GM18508 (cell line): ENCODE measurements around the gene B4GALT1.
A peak's percentile ranks its signal among the peaks of the same experiment; 100 is the strongest.

Experiments used
- ATAC-seq: cut with Tn5 transposase; IDR thresholded peaks from one replicate; pipeline ENCODE4 v1.9.1; 2021; ENCODE audit warnings: moderate number of reproducible peaks; ENCODE audit not compliant: insufficient read depth, unreplicated experiment

Gene B4GALT1

DNA sequence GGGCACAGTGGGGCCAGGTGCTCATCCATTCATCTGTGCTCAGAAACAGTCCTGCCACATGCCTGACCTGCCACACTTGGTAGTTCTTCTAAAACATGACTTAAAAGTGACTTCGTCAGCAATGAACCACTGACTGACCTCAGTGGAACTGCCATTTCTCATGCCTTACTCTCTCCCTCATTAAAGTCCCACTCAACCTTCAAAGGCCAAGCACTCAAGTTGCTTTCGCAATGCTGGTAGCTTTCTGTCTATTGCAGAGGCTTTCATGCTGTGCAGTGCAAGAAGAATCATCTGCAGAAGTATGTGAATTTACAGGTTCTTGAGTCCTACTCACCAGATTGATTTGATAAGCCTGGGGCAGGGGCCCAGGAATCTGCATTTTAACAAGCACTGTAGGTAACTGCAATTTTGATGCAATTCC is 23.9 kb downstream of the B4GALT1 start:
- no peak for ATAC-seq

DNA sequence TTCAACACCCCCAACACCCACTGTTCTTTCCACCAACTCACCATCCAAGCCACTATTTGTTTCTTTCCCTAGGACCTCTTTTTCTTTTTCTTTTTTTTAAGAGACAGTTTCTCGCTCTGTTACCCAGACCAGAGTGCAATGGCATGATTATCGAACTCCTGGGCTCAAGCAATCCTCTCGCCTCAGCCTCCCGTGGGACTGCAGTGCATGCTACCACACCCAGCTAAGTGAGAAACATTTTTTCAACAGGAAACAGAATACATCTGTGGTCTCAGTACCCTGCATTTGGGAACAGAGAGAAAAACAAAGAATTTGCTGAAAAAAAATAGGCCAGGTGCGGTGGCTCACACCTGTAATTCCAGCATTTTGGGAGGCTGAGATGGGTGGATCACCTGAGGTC is 24.6 kb downstream of the B4GALT1 start:
- ATAC-seq, result no peak

DNA sequence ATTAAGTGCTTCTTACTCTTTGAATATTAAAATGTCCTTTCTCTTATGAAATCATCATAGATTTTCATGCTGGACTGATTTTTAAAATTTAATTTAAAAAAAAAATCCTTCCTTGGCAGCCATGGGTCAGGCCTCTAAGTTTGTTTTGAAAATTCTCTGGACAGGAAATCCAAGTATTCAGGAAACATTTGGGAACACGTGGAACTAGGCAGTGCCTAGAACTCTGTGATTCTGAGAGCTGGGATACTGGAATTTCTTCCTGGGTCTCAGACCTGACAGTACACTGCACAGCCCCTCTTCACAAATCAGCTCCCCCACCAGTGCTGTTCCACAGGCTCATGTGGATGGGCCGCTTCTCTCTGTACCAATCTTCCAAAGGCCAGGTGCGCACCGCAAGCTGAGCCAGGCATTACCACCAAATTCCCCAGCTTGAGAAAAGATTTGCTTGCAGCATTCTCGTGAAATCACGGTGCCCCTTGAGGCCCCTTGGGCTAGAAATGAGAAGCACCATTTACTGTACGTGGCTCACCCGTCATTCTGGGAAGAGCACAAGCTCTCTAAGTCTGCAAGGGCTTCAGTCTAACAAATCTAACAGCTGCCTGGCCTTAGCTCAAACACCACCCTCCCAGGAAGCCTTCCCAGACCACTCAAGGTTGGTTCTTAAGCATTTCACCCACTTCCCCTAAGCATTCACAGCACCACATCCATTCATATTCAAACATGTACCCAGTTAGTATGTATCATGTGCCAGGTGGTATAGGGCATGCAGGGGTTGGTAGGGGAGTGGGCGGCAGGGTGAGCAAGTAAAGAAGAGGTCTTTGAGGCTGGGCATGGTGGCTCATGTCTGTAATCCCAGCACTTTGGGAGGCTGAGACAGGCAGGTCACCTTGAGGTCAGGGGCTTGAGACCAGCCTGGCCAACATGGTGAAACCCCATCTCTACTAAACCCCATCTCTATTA is 26.5 kb downstream of the B4GALT1 start:
- ATAC-seq, result peak; percentile 30

- ATAC-seq, result no peak
Measured at GRCh38 chr9:33139421-33140228, 27.5 kb downstream of the B4GALT1 start.

- no peak for ATAC-seq
Measured at GRCh38 chr9:33138768-33139167, 28.4 kb downstream of the B4GALT1 start.

GRCh38 chr9:33137781-33138264 is 29.3 kb downstream of the B4GALT1 start:
- no peak for ATAC-seq

- no peak for ATAC-seq
Measured at GRCh38 chr9:33136721-33137670, 30.1 kb downstream of the B4GALT1 start.

DNA sequence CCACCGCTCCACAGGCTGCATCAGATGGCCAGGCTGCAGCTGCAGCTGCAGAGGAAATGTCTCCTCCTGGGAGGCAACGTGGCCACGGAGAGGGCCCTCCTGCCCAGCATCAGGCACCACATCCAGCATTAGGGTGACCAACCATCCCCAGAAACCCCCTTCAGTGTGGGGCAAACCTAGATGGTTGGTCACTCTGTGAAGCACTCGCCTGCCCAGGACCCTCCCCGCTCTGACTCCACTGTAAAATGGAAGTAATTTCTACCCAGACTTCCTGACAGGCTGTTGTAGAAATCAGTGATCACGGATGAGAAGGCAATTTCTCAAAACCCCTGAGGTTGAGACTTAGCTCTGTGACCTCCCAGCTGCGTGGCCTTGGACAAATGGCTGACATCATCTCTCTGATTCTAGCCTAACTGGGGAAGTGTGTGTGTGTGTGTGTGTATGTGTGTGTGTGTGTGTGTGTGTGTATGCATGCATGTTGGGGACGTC is 31.6 kb downstream of the B4GALT1 start:
- no peak for ATAC-seq

DNA sequence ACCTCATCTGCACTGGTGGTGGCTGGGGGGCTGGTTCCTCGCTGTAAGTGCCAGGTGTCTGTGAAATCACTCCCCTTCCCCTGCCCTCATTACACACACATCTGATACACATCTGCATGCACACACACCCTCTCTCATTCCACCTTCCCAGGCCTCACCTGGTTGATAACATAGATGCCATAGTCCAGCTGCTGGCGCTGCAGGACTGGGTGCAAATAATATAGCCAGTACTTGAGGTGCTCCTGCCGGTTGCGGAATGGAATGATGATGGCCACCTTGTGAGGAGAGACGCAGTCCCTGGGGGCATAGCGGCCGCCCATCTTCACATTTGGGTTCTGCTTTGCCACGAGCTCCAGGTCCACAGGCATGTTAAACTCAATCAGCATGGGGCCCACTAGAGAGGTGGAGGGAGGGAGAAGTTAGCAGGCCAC is 32.1 kb downstream of the B4GALT1 start:
- no peak for ATAC-seq

GRCh38 chr9:33133186-33133585 is 34.0 kb downstream of the B4GALT1 start:
- no peak for ATAC-seq

DNA sequence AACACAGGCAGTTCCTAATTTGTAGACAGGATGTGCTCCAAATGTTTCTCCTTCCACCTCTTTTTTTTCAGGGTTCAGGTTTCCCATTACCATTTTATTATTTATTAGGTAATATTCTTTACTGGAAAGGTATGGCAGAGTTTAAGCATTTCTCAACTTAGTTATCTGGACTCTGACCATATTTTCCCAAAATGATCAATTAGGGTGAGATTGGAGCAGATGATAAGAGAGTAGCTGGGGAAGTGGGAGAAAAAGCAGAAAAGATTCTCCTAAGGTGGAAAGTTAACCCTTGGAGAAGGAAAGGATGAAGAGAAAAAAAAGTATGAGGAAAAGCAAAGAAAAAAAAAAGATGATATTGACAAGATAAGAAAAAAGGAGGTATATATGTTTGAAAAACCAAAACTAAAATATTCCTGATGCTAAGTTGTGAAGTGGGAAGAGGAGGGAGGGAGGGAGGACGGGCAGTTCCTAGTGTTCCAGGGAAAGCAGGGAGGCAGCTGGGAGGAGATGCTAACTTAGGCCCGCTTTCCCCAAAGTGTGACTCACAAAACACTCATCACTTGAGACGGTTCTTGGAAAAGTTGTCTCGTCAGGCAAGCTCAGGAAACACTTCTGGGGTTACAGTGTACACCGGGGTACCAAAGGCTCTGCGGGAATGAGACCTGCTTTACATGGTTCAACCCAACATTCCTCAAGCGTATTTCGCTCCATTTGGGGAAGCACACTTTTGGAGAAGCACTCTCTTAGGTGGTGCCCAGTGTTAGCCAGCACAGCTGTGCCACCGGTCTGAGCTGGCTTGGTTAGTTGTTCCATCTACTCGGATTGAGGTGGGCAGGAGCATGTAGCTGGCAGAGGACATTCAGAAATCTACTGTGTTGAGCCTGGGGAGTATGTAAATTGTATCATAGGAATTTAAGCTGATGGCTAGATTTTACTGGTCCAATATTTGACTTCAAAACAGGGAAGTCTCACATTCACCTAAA is 35.1 kb downstream of the B4GALT1 start:
- ATAC-seq, result no peak

GRCh38 chr9:33130961-33131789 is 36.0 kb downstream of the B4GALT1 start:
- no peak for ATAC-seq

- peak; percentile 65 for ATAC-seq
Measured at GRCh38 chr9:33129886-33130881, 37.0 kb downstream of the B4GALT1 start.

DNA sequence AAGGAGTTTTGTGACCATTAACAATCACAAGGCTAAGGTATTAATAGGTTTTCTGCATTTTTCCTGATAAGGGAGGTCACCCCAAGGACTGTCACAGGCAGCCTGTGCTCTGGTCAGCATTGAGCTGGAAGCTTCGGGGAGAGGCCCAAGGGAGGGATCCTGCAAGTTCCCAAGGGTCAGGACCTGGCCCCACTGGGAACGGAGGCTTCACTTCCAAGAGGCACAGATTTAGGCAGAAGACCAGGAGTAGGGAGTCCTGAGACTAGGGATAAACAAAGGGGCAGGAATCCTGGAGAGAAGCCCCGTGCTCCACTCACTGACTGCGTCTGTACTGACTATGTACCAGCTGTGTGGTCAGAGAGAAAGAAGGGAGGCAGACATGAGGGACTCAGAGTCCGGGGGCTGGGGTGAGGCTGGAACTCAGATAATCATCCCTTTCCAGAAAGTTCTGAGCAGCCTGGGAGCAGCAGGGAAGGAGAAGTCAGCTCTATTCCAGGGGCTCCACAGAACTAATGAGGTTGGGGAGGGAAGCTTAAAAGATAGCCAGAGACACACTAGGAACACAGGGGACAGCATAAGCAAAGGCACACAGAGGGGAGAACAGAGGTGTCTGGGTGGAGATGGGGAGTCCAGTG is 37.8 kb downstream of the B4GALT1 start:
- no peak for ATAC-seq

GRCh38 chr9:33128570-33128969 is 38.6 kb downstream of the B4GALT1 start:
- ATAC-seq, result no peak

DNA sequence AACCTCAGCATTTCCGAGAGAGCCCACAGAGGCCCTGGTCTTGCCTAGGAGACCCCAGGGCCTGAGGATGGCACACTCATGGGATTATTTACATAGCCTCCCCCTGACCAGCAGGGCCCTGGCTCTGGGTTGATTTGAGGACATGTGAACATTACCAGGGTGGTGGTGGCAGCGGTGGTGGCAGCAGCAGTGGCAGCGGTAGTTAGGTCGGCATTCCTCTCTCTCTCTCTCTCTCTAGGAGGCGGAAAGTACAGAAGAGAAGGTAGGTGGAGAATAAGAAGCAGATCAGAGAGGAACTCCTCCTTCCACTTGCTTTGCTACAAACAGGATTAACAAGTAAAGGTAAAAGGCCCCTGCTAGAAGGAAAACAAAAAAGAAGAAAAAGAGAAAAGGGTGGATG is 39.3 kb downstream of the B4GALT1 start:
- no peak for ATAC-seq
